ENCODE measurements around the gene OPRD1.

DNA sequence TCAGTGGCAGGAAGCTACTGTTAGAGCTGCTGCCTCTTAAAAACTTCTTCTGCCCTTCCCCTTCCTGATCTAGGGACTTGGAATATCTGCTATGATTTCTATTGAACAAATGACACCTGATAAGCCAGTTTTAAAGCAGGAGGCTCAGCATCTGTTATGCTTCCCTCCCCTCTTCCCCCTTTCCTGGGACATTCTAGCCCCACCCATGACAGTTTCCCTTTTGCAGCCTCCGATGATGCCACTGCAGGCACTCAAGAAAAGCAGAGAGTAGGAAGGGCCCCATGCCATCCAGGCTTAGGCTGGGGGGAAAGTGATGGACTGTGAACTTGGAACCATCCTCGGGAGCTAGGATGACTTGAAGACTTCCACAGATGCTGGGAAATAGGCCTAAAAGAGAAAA, 87.3 kb downstream of the OPRD1 start:
- TF ChIP-seq, protein P1, sequence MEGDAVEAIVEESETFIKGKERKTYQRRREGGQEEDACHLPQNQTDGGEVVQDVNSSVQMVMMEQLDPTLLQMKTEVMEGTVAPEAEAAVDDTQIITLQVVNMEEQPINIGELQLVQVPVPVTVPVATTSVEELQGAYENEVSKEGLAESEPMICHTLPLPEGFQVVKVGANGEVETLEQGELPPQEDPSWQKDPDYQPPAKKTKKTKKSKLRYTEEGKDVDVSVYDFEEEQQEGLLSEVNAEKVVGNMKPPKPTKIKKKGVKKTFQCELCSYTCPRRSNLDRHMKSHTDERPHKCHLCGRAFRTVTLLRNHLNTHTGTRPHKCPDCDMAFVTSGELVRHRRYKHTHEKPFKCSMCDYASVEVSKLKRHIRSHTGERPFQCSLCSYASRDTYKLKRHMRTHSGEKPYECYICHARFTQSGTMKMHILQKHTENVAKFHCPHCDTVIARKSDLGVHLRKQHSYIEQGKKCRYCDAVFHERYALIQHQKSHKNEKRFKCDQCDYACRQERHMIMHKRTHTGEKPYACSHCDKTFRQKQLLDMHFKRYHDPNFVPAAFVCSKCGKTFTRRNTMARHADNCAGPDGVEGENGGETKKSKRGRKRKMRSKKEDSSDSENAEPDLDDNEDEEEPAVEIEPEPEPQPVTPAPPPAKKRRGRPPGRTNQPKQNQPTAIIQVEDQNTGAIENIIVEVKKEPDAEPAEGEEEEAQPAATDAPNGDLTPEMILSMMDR (IDR thresholded peaks at IDR 0.05), result no peak
- TF ChIP-seq POLR2A (IDR thresholded peaks at IDR 0.05), result no peak
- TF ChIP-seq EP300 (IDR thresholded peaks at IDR 0.05), result no peak
- TF ChIP-seq POLR2AphosphoS5 (IDR thresholded peaks at IDR 0.05), result no peak
